ENCODE results near the gene ETV3.

DNA sequence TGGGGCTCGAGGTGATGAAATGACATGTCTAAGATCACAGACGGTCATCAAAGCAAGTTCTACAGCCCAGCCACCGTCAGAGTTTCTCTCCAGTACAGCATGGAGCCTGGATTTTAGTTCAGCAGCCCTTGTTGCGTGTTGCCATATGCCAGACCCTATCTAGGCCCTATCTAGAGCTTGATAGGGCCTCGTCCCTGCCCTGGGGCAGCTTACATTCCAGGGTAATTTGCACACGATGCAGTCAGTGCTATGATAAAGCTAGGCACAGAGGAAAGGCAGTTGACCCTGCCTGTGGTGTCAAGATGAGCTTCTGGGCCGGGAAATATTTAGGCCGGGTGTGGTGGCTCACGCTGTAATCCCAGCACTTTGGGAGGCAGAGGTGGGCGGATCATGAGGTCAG, 57.5 kb downstream of the ETV3 start:
- TF ChIP-seq EP300 (IDR thresholded peaks at IDR 0.05; ENCODE audit: low read depth in 2 of 2, low read length in 2 of 2) (no peak), EP300 (CRISPR knock-in tag; IDR thresholded peaks at IDR 0.05; ENCODE audit: borderline replicate concordance) (no peak), ZFP37 (CRISPR knock-in tag; IDR thresholded peaks at IDR 0.05; ENCODE audit: borderline replicate concordance) (no peak)
